Uterus (tissue), 2 donors: ENCODE measurements around the gene HOXD4.

Experiments used
- CTCF ChIP-seq, 4 experiments: fragments of 200-600 bp in 2 of 4; fragments of 450-650 bp in 2 of 4; sonication (generic) in 2 of 4; IDR thresholded peaks; one replicate each; pipeline ENCODE4 v1.5.1; 2016 to 2019; ENCODE audit warnings: antibody characterized with exemption in 4 of 4, mild to moderate bottlenecking in 2 of 4, moderate library complexity in 1 of 4
- POLR2A ChIP-seq, 2 donors: fragments of 450-650 bp; IDR thresholded peaks; one replicate each; pipeline ENCODE4 v1.6.1; 2016; ENCODE audit warnings: antibody characterized with exemption in 2 of 2, mild to moderate bottlenecking in 1 of 2, moderate library complexity in 1 of 2

GRCh38 chr2:176107731-176108181 is 43.6 kb upstream of the HOXD4 start:
- TF ChIP-seq CTCF (IDR thresholded peaks at IDR 0.05), result no peak
- TF ChIP-seq POLR2A (IDR thresholded peaks at IDR 0.05), result no peak
